Measurements from ENCODE around the gene SUPT6H. TPM values are rescaled to one million over a fixed set of nuclear protein-coding genes. Genes with fewer than 3 reads are reported as not detected.

The SUPT6H gene
- total and polyA plus RNA-seq, 2 donors (not counting 3 experiments of a cell fraction or from before 2014, with no cell fraction given) = 33.9 to 79.2 TPM

DNA sequence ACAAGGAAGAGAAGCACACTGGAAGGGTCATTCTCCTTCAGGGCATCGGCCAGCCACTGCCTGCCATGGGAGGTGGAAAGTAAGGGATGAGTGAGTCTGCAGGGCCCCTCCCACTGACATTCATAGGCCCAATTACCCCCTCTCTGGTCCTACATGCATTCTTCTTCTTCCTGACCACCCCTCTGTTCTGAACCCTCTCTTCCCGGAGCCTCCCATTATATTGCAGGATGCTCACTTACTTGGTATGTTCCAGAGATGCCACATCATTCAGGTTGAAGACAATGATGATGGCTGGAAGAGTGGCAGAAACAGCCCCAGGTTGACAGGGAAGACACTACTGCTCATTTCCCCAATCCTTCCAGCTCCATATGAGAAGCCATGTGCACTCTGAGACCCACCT, 53.2 kb downstream of the SUPT6H start:
- BruUV-seq (replicated peaks) = no TSS peak
- Histone ChIP-seq H3K36me3 (ENCODE audit: control insufficient read depth in 2 of 2, extremely low read depth in 1 of 2, insufficient read depth in 2 of 2, low read length in 2 of 2) (peaks cover 0 to 11% of the 10 kb centered on the region in 2 experiments), H3K4me3 (replicated peaks in 1 of 3; ENCODE audit: insufficient read depth in 1 of 3, low read depth in 1 of 3, low read length in 3 of 3) (no peak overlapping the region), H3K27ac (ENCODE audit: insufficient read depth, low read depth, low read length) (no peak overlapping the region), H3K27me3 (ENCODE audit: control insufficient read depth in 2 of 2, insufficient read depth in 2 of 2, low read length in 2 of 2) (no peaks in the 10 kb centered on the region), H3K9me3 (replicated peaks; ENCODE audit: control insufficient read depth, insufficient read depth, low read length) (no peaks in the 10 kb centered on the region), H3K9ac (replicated peaks; ENCODE audit: extremely low read depth, insufficient read depth, low read length) (no peak overlapping the region), H3K4me1 (ENCODE audit: control insufficient read depth, extremely low read depth, insufficient read depth, low read length) (peaks cover 24% of the 10 kb centered on the region), H4K20me1 (replicated peaks; ENCODE audit: control insufficient read depth, extremely low read depth, insufficient read depth, low read length) (no peaks in the 10 kb centered on the region), H3K79me2 (ENCODE audit: control insufficient read depth, insufficient read depth, low read length) (peaks cover 10% of the 10 kb centered on the region), H3K9me1 (replicated peaks; ENCODE audit: control insufficient read depth, extremely low read depth, insufficient read depth, low read length) (no peaks in the 10 kb centered on the region), H3K4me2 (ENCODE audit: insufficient read depth, low read length) (no peak overlapping the region), H2AFZ (ENCODE audit: low read depth, low read length) (no peak overlapping the region)
- dilution Hi-C loops (cut with MboI; ENCODE audit: extremely low pct_ligation_motif_present, low sequenced_read_pairs) (no loop called here), intact Hi-C loops (cut with micrococcal nuclease) (loop anchor here (5.0 kb wide), 2 partner anchors 68 to 97 kb away; partner anchors contain the start of gene BLTP2)
- no peak for DNase-seq (ENCODE audit: low read depth, low spot score)
- no peak for FAIRE-seq
- TF ChIP-seq MYC (IDR thresholded peaks at IDR 0.05; ENCODE audit: low read depth, low read length) (no peak), GATA2 (IDR thresholded peaks at IDR 0.05; ENCODE audit: insufficient read depth, insufficient read length, low read depth, low read length) (no peak), FOS (IDR thresholded peaks at IDR 0.05; ENCODE audit: borderline replicate concordance, insufficient read depth, low read length) (no peak), POLR2AphosphoS5 (IDR thresholded peaks at IDR 0.05; ENCODE audit: insufficient read depth, low read depth, low read length) (no peak), JUN (IDR thresholded peaks at IDR 0.05; ENCODE audit: borderline replicate concordance, insufficient read depth, insufficient read length, low read depth) (no peak), EZH2 (IDR thresholded peaks at IDR 0.05; ENCODE audit: borderline replicate concordance, low read depth, low read length, severe bottlenecking) (no peak), POLR2A (IDR thresholded peaks at IDR 0.05; ENCODE audit: low read depth, low read length) (no peak), MAX (IDR thresholded peaks at IDR 0.05; ENCODE audit: insufficient read depth, insufficient read length) (no peak)
- TF ChIP-seq, protein P1, sequence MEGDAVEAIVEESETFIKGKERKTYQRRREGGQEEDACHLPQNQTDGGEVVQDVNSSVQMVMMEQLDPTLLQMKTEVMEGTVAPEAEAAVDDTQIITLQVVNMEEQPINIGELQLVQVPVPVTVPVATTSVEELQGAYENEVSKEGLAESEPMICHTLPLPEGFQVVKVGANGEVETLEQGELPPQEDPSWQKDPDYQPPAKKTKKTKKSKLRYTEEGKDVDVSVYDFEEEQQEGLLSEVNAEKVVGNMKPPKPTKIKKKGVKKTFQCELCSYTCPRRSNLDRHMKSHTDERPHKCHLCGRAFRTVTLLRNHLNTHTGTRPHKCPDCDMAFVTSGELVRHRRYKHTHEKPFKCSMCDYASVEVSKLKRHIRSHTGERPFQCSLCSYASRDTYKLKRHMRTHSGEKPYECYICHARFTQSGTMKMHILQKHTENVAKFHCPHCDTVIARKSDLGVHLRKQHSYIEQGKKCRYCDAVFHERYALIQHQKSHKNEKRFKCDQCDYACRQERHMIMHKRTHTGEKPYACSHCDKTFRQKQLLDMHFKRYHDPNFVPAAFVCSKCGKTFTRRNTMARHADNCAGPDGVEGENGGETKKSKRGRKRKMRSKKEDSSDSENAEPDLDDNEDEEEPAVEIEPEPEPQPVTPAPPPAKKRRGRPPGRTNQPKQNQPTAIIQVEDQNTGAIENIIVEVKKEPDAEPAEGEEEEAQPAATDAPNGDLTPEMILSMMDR (IDR thresholded peaks at IDR 0.05; ENCODE audit: extremely low read depth in 1 of 2, insufficient read depth in 1 of 2, low read depth in 1 of 2, low read length in 2 of 2) = no peak
- CTCF ChIA-PET = interaction anchor here (1.3 kb wide), 1 partner anchor 35 kb away, joined by 3 read pairs; no protein-coding TSS in a partner anchor
- POLR2A ChIA-PET = no interaction called here

Data from endothelial cell of umbilical vein (primary cell).